Karpas-422 (cell line): ENCODE results near the gene MT1E. TPM values are rescaled to one million over a fixed set of nuclear protein-coding genes. Genes with fewer than 3 reads are reported as not detected.
A peak's percentile ranks its signal among the peaks of the same experiment; 100 is the strongest.

ENCODE experiments used
- DNase-seq: peaks from one replicate; pipeline ENCODE4 v3.0.0-alpha.2; 2015
- H2AFZ ChIP-seq: fragments of 200-600 bp; sonication (generic); 2 replicates; pipeline ENCODE4 v1.6.1; 2014; ENCODE audit warnings: antibody characterized with exemption, low read length, mixed read lengths
- H3K27ac ChIP-seq: fragments of 200-600 bp; sonication (generic); 2 replicates; pipeline ENCODE4 v1.5.1; 2014; ENCODE audit warnings: mild to moderate bottlenecking, low read length, moderate library complexity
- H3K27me3 ChIP-seq: fragments of 200-600 bp; sonication (generic); 2 replicates; pipeline ENCODE4 v1.6.1; 2014; ENCODE audit warnings: low read length, mixed read lengths
- H3K36me3 ChIP-seq: fragments of 200-600 bp; sonication (generic); 2 replicates; pipeline ENCODE4 v1.6.1; 2014; ENCODE audit warnings: low read length, mixed read lengths; ENCODE audit not compliant: insufficient read depth
- H3K4me1 ChIP-seq: fragments of 200-600 bp; sonication (generic); 2 replicates; pipeline ENCODE4 v1.6.1; 2014; ENCODE audit warnings: mild to moderate bottlenecking, low read length, mixed read lengths
- H3K4me2 ChIP-seq: fragments of 200-600 bp; sonication (generic); 2 replicates; pipeline ENCODE4 v1.6.1; 2014; ENCODE audit warnings: low read length, low read depth, mild to moderate bottlenecking; ENCODE audit not compliant: poor library complexity, severe bottlenecking
- H3K4me3 ChIP-seq: fragments of 200-600 bp; sonication (generic); 2 replicates; pipeline ENCODE4 v1.5.1; 2014; ENCODE audit warnings: mild to moderate bottlenecking, antibody characterized with exemption, low read length, mixed read lengths
- H3K79me2 ChIP-seq: fragments of 200-600 bp; sonication (generic); 2 replicates; pipeline ENCODE4 v1.6.1; 2014; ENCODE audit warnings: mild to moderate bottlenecking, low read length, mixed read lengths
- H3K9ac ChIP-seq: fragments of 200-600 bp; sonication (generic); 2 replicates; pipeline ENCODE4 v1.6.0; 2014; ENCODE audit warnings: low read length
- H3K9me2 ChIP-seq: fragments of 200-600 bp; sonication (generic), shearing (Covaris generic); replicated peaks from 2 replicates; pipeline ENCODE4 v1.6.0; 2014; ENCODE audit warnings: mild to moderate bottlenecking, low read length, moderate library complexity; ENCODE audit not compliant: insufficient read depth
- H3K9me3 ChIP-seq: fragments of 300-700, 200-600 bp; sonication (generic); 2 replicates; pipeline ENCODE4 v1.6.1; 2014; ENCODE audit warnings: low read length, mixed read lengths
- H4K20me1 ChIP-seq: fragments of 200-600 bp; sonication (generic); 2 replicates; pipeline ENCODE4 v1.6.1; 2014; ENCODE audit warnings: mild to moderate bottlenecking, antibody characterized with exemption, low read length, low read depth; ENCODE audit not compliant: insufficient read depth
- total RNA-seq: library from RNA; depleted of rRNA; stranded (reverse); fragments of >200 nt; shearing (Covaris generic); gene quantifications from 2 replicates; pipeline ENCODE4 v1.2.3, GENCODE V29; 2014; ENCODE audit warnings: low replicate concordance

Gene MT1E
- total RNA-seq, 1 experiment from 2014 or later, result not detected

DNA sequence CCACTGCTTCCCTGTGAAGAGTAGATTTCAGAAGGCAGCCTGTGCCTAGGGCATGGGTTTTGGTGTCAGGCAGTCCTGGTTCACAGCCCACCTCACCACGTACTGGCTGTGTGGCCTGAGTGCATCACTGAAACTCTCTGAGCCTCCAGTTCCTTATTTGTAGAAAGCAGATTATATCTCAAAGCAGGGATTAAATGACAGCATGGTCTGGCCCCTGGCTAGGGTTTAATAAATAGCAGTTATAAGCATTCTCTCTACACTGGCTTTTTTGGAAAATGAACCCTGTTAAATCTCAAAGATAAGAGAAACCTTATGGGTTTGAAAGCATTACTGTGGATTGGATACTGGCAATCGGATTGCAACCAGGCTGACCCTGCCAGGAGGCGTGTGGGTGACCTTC, 4.0 kb downstream of the MT1E start:
- Histone ChIP-seq H3K79me2 (no peaks in the 10 kb centered on the region), H3K27ac (no peak overlapping the region), H3K9me3 (no peaks in the 10 kb centered on the region), H4K20me1 (no peaks in the 10 kb centered on the region), H3K9me2 (no peaks in the 10 kb centered on the region), H3K4me1 (peaks cover 13% of the 10 kb centered on the region), H2AFZ (no peak overlapping the region), H3K27me3 (no peaks in the 10 kb centered on the region), H3K9ac (no peak overlapping the region), H3K36me3 (no peaks in the 10 kb centered on the region), H3K4me2 (peak overlapping the region; percentile 13), H3K4me3 (no peak overlapping the region)
- no peak for DNase-seq

- Histone ChIP-seq H2AFZ (0 out of 2 replicates have a peak overlapping the region, but pooled peaks have one; percentile 8), H3K79me2 (no peaks in the 10 kb centered on the region), H3K36me3 (no peaks in the 10 kb centered on the region), H3K27ac (no peak overlapping the region), H3K4me2 (peak overlapping the region; percentile 13), H3K4me1 (peaks cover 13% of the 10 kb centered on the region), H3K9me2 (no peaks in the 10 kb centered on the region), H3K4me3 (no peak overlapping the region), H4K20me1 (no peaks in the 10 kb centered on the region), H3K9ac (no peak overlapping the region), H3K27me3 (no peaks in the 10 kb centered on the region), H3K9me3 (no peaks in the 10 kb centered on the region)
- DNase-seq, result peak; percentile 60
These were observed 4.6 kb downstream of the MT1E start for GRCh38 chr16:56630134-56630533.

DNA sequence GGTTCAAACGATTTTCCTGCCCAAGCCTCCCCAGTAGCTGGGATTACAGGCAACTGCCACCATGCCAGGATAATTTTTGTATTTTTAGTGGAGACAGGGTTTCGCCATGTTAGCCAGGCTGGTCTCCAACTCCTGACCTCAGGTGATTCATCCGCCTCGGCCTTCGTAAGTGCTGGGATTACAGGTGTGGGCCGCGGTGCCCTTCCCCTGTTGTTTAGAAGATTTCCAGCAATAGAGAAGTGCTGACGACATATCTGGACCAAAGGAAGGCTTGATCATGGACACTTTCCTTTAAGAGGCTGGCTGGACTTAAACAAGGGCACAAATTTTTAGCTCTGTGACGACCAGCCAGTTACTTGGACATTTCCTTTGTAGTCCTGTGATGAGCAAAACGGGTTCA, 5.6 kb downstream of the MT1E start:
- no peak overlapping the region for H3K27ac ChIP-seq
- no peaks in the 10 kb centered on the region for H4K20me1 ChIP-seq
- no peak overlapping the region for H3K4me3 ChIP-seq
- no peak overlapping the region for H3K9ac ChIP-seq
- H3K4me2 ChIP-seq, result no peak overlapping the region
- no peaks in the 10 kb centered on the region for H3K36me3 ChIP-seq
- no peaks in the 10 kb centered on the region for H3K79me2 ChIP-seq
- no peaks in the 10 kb centered on the region for H3K9me3 ChIP-seq
- no peaks in the 10 kb centered on the region for H3K27me3 ChIP-seq
- H2AFZ ChIP-seq, result no peak overlapping the region
- no peak for DNase-seq
- H3K4me1 ChIP-seq, result peaks cover 13% of the 10 kb centered on the region
- no peaks in the 10 kb centered on the region for H3K9me2 ChIP-seq

- Histone ChIP-seq H3K9ac (no peak overlapping the region), H3K27me3 (no peaks in the 10 kb centered on the region), H2AFZ (no peak overlapping the region), H3K9me2 (no peaks in the 10 kb centered on the region), H3K4me3 (no peak overlapping the region), H3K4me2 (no peak overlapping the region), H3K79me2 (no peaks in the 10 kb centered on the region), H3K4me1 (peaks cover 18% of the 10 kb centered on the region), H3K36me3 (no peaks in the 10 kb centered on the region), H3K27ac (no peak overlapping the region), H3K9me3 (no peaks in the 10 kb centered on the region), H4K20me1 (no peaks in the 10 kb centered on the region)
- no peak for DNase-seq
These were observed 6.2 kb downstream of the MT1E start for GRCh38 chr16:56631832-56632155.

GRCh38 chr16:56632156-56632847, 6.7 kb downstream of the MT1E start, which contains the start of gene MT1M:
TSS of gene MT1M (plus strand) at chr16:56632659. CDS start at chr16:56632732, 73 bp downstream.
- no peak within 1 kb of the TSS for H2AFZ ChIP-seq
- DNase-seq, result no peak
- H3K27me3 ChIP-seq, result no peaks in the 10 kb centered on the region
- H3K9me2 ChIP-seq, result no peaks in the 10 kb centered on the region
- peaks cover 18% of the 10 kb centered on the region for H3K4me1 ChIP-seq
- H3K4me3 ChIP-seq, result no peak within 1 kb of the TSS
- H3K9ac ChIP-seq, result no peak within 1 kb of the TSS
- no peaks in the 10 kb centered on the region for H3K36me3 ChIP-seq
- no peaks in the 10 kb centered on the region for H4K20me1 ChIP-seq
- H3K79me2 ChIP-seq, result no peaks in the 10 kb centered on the region
- no peak within 1 kb of the TSS for H3K4me2 ChIP-seq
- H3K27ac ChIP-seq, result no peak within 1 kb of the TSS
- H3K9me3 ChIP-seq, result no peaks in the 10 kb centered on the region

DNA sequence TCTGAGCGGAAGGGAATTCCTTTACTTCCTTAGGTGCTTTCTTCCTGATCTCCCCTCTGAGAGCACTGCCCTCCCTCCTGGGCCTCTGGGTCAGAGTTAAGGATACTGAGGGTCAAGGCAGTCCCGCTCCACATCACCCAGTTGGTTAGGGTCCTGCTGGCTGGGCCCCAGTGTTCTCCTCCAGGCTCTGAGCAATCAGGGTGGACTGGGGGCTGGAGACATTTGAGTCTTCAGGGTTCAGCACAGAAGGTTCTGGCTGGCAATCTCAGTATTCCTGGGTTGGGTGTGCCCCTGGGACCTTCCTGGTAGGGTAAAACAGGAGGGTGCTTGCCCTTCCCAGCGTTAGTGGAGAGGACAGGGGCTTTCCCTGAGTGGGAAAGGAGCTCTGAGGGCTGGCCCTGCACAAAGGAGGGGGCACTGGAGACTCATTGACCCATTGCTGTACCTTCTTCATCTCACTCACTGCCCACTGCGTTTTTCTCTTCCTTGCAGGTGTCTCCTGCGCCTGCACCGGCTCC, 7.3 kb downstream of the MT1E start:
- no peak overlapping the region for H3K4me2 ChIP-seq
- H3K79me2 ChIP-seq, result no peaks in the 10 kb centered on the region
- H3K4me1 ChIP-seq, result peaks cover 18% of the 10 kb centered on the region
- no peak overlapping the region for H3K27ac ChIP-seq
- no peaks in the 10 kb centered on the region for H3K27me3 ChIP-seq
- no peaks in the 10 kb centered on the region for H3K36me3 ChIP-seq
- H4K20me1 ChIP-seq, result no peaks in the 10 kb centered on the region
- H3K4me3 ChIP-seq, result no peak overlapping the region
- no peak for DNase-seq
- H3K9ac ChIP-seq, result no peak overlapping the region
- no peak overlapping the region for H2AFZ ChIP-seq
- H3K9me3 ChIP-seq, result no peaks in the 10 kb centered on the region
- H3K9me2 ChIP-seq, result no peaks in the 10 kb centered on the region

GRCh38 chr16:56633535-56633934, 8.0 kb downstream of the MT1E start:
- Histone ChIP-seq H3K36me3 (no peaks in the 10 kb centered on the region), H3K79me2 (no peaks in the 10 kb centered on the region), H4K20me1 (no peaks in the 10 kb centered on the region), H3K27ac (no peak overlapping the region), H3K9me3 (no peaks in the 10 kb centered on the region), H3K9ac (no peak overlapping the region), H3K9me2 (no peaks in the 10 kb centered on the region), H3K4me2 (no peak overlapping the region), H2AFZ (no peak overlapping the region), H3K4me3 (no peak overlapping the region), H3K27me3 (no peaks in the 10 kb centered on the region), H3K4me1 (peaks cover 18% of the 10 kb centered on the region)
- no peak for DNase-seq

DNA sequence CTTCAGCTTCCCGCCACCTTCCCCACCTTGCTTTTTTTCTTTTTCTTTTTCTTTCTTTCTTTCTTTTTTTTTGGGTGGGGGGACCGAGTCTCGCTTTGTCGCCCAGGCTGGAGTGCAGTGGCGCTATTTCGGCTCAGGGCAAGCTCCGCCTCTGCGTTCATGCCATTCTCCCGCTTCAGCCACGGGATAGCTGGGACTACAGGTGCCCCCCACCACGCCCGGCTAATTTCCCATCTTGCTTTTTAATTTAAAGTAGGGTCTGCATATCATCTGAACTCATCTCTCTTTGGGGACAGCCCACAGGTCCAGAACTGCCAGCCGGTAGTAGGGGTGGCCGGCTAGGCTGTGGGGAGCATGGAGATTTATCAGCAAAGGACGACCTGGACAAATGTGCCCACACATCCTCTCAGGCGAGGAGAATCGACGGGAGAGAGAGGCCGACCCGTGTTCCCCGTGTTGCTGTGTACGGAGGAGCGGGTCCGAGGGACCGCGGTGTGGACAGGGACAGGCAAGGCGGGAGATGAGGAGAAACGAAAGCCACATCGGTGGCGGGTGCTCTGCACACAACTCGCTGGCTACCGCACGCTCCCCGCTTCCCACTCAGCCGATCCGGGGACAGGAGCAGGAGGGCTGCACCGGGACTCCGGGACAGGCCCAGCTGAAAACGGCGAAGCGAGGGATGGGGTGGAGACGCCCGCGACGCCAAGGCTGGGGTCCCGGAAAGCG, 9.3 kb downstream of the MT1E start:
- Histone ChIP-seq H3K4me3 (no peak overlapping the region), H3K27ac (no peak overlapping the region), H3K27me3 (no peaks in the 10 kb centered on the region), H3K9me2 (no peaks in the 10 kb centered on the region), H2AFZ (no peak overlapping the region), H4K20me1 (no peaks in the 10 kb centered on the region), H3K9me3 (no peaks in the 10 kb centered on the region), H3K36me3 (no peaks in the 10 kb centered on the region), H3K4me2 (no peak overlapping the region), H3K79me2 (no peaks in the 10 kb centered on the region), H3K4me1 (peaks cover 19% of the 10 kb centered on the region), H3K9ac (no peak overlapping the region)
- no peak for DNase-seq
